Stomach (tissue), 9 donors: ENCODE data around the gene BDH1. TPM values are rescaled to one million over a fixed set of nuclear protein-coding genes. Genes with fewer than 3 reads are reported as not detected.

Source experiments
- DNase-seq, 2 donors: peaks; one replicate each; pipeline versions ENCODE4 v3.0.0 to v3.0.0-alpha.2; 2013 to 2019
- H3K27ac ChIP-seq, 5 donors: fragments of 200-600 bp in 4 of 5; sonication (generic) in 4 of 5; one replicate each; pipeline ENCODE4 v1.5.1; 2013 to 2019; ENCODE audit warnings: mild to moderate bottlenecking in 1 of 5, moderate library complexity in 1 of 5
- H3K27me3 ChIP-seq, 3 donors: fragments of 200-600 bp; sonication (generic); one replicate each; pipeline ENCODE4 v1.5.1; 2017 to 2019; ENCODE audit warnings: mixed run types in 1 of 3
- H3K36me3 ChIP-seq, 4 donors: fragments of 200-600 bp; sonication (generic); 1 replicate in 3 of 4; 2 replicates in 1 of 4; pipeline ENCODE4 v1.5.1; 2016 to 2019
- H3K4me1 ChIP-seq, 4 donors: fragments of 200-600 bp; sonication (generic); one replicate each; pipeline ENCODE4 v1.5.1; 2016 to 2019
- H3K4me3 ChIP-seq, 4 donors: fragments of 200-600 bp; sonication (generic) in 3 of 4; one replicate each; pipeline ENCODE4 v1.5.1; 2016 to 2019; ENCODE audit warnings: mild to moderate bottlenecking in 1 of 4
- H3K9me3 ChIP-seq, 4 donors: fragments of 200-600 bp; sonication (generic); one replicate each; pipeline ENCODE4 v1.5.1; 2016 to 2019
- CTCF ChIP-seq, 7 experiments: fragments of 450-650 bp in 4 of 7; fragments of 200-600 bp in 3 of 7; sonication (generic) in 3 of 7; IDR thresholded peaks; one replicate each; pipeline ENCODE4 v1.5.1; 2016 to 2019; ENCODE audit warnings: antibody characterized with exemption in 7 of 7, control low read depth in 2 of 7, mild to moderate bottlenecking in 1 of 7
- EP300 ChIP-seq: sonication (generic); formaldehyde crosslinking; IDR thresholded peaks from one replicate; pipeline ENCODE4 v1.6.1; 2017; ENCODE audit warnings: antibody characterized with exemption
- POLR2A ChIP-seq, 4 donors: fragments of 450-650 bp; IDR thresholded peaks; one replicate each; pipeline ENCODE4 v1.6.1; 2016; ENCODE audit warnings: antibody characterized with exemption in 4 of 4, control low read depth in 2 of 4, mild to moderate bottlenecking in 1 of 4, moderate library complexity in 1 of 4
- POLR2AphosphoS5 ChIP-seq, 3 donors: sonication (generic); formaldehyde crosslinking; IDR thresholded peaks; one replicate each; pipeline ENCODE4 v1.6.1; 2016; ENCODE audit warnings: antibody characterized with exemption in 3 of 3
- WGBS, 5 donors: extraction: QIAGEN DNeasy Blood & Tissue Kit in 3 of 5; methylation state at CpG; one replicate each; pipeline versions ENCODE4 v1.1.5 to v1.1.7; 2013 to 2018; 5-methylcytosine and 5-hydroxymethylcytosine counted together
- intact Hi-C: fragments of 100-400 bp; cut with DNase I; formaldehyde crosslinking; loops from one replicate; pipeline ENCODE4 v1.15.1; 2023; ENCODE audit warnings: low total_unique reads
- polyA plus RNA-seq, 3 donors: library from polyadenylated mRNA; stranded (reverse); fragments of 200-250 nt; gene quantifications; one replicate each; pipeline ENCODE4 v1.2.3, GENCODE V29; 2013
- total RNA-seq, 5 donors: library from RNA; depleted of rRNA; stranded (reverse); fragments of >200 nt; gene quantifications; one replicate each; pipeline versions ENCODE4 v1.1.0 to v1.2.3, GENCODE V29; 2014 to 2016
- donor health status: healthy with polysubstance abuse.
- donor health status: Bipolar disorder and iron deficiency.
- donor health status: healthy.

The BDH1 gene
- total and polyA plus RNA-seq, 8 donors = 3.5 to 128 (median 20.6) TPM

- TF ChIP-seq EP300 (no peak), POLR2AphosphoS5 (IDR thresholded peaks at IDR 0.05) (no peak), POLR2A (IDR thresholded peaks at IDR 0.05) (no peak), CTCF (IDR thresholded peaks at IDR 0.05) (no peak)
- H3K36me3 ChIP-seq = peaks cover 0 to 40% (median 16%) of the 10 kb centered on the region in 4 donors
- H3K27ac ChIP-seq = no peak overlapping the region
- no peak for DNase-seq
- intact Hi-C loops = no loop called here
- no peak overlapping the region for H3K4me3 ChIP-seq
- no peaks in the 10 kb centered on the region for H3K27me3 ChIP-seq
- 92 to 97% (median 95%) methylated on average over 18 to 33 of the region's 33 CpGs for WGBS, 5 donors
- H3K9me3 ChIP-seq = no peaks in the 10 kb centered on the region
- peaks cover 0 to 38% (median 12%) of the 10 kb centered on the region in 4 donors for H3K4me1 ChIP-seq
Observed at GRCh38 chr3:197511853-197512635, 43.7 kb downstream of the BDH1 start.

DNA sequence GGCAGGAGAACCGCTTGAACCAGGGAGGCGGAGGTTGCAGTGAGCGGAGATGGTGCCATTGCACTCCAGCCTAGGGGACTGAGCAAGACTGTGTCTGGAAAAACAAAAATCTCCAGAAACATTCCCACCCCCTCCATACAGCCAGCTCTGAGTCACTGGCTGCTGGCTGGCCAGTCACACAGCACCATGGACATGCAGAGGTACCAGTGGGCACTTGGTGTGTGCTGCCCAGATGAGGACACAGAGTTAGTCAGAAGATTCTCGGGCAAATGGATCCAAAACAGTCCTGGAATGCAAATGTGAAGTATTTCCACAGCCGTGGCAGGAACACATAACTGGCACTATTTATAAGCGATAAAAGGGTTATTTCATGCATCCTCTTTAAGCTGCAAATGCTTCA, 44.6 kb downstream of the BDH1 start:
- WGBS, 5 donors = 92 to 96% (median 94%) methylated on average over 6 of the region's 6 CpGs

DNA sequence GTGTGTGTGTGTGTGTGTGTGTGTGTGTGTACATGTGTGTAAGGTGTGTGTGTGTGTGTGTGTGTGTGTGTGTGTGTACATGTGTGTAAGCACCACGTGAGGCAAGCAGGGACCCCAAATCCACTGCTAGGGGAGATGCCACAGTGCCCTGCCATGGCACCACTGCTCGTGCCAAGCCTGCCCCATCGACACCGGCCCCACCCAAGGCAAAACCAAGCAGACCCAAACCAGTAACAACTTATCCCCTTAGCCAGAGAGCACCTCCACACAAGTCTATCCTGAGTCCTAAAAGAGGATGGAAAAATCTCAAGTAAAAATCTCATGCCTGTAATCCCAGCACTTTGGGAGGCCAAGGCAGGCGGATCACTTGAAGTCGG, 45.1 kb downstream of the BDH1 start:
- H3K27ac ChIP-seq = no peak overlapping the region
- intact Hi-C loops = no loop called here
- peaks cover 0 to 30% (median 14%) of the 10 kb centered on the region in 4 donors for H3K4me1 ChIP-seq
- H3K4me3 ChIP-seq = no peak overlapping the region
- H3K36me3 ChIP-seq = peaks cover 0 to 40% (median 14%) of the 10 kb centered on the region in 4 donors
- no peak for TF ChIP-seq CTCF (IDR thresholded peaks at IDR 0.05)
- TF ChIP-seq POLR2AphosphoS5 (IDR thresholded peaks at IDR 0.05) = no peak
- no peak for TF ChIP-seq POLR2A (IDR thresholded peaks at IDR 0.05)
- TF ChIP-seq EP300 = no peak
- 73 to 91% (median 77%) methylated on average over 4 to 6 of the region's 6 CpGs for WGBS, 5 donors
- no peaks in the 10 kb centered on the region for H3K9me3 ChIP-seq
- no peak for DNase-seq
- H3K27me3 ChIP-seq = no peaks in the 10 kb centered on the region

More for the DNA sequence above, 44.6 kb downstream of the BDH1 start:
- Histone ChIP-seq H3K9me3 (no peaks in the 10 kb centered on the region), H3K36me3 (peaks cover 0 to 40% (median 16%) of the 10 kb centered on the region in 4 donors), H3K27ac (no peak overlapping the region), H3K4me3 (no peak overlapping the region), H3K4me1 (peaks cover 0 to 29% (median 12%) of the 10 kb centered on the region in 4 donors), H3K27me3 (no peaks in the 10 kb centered on the region)
- intact Hi-C loops = no loop called here
- no peak for DNase-seq
- TF ChIP-seq CTCF (IDR thresholded peaks at IDR 0.05) = no peak

DNA sequence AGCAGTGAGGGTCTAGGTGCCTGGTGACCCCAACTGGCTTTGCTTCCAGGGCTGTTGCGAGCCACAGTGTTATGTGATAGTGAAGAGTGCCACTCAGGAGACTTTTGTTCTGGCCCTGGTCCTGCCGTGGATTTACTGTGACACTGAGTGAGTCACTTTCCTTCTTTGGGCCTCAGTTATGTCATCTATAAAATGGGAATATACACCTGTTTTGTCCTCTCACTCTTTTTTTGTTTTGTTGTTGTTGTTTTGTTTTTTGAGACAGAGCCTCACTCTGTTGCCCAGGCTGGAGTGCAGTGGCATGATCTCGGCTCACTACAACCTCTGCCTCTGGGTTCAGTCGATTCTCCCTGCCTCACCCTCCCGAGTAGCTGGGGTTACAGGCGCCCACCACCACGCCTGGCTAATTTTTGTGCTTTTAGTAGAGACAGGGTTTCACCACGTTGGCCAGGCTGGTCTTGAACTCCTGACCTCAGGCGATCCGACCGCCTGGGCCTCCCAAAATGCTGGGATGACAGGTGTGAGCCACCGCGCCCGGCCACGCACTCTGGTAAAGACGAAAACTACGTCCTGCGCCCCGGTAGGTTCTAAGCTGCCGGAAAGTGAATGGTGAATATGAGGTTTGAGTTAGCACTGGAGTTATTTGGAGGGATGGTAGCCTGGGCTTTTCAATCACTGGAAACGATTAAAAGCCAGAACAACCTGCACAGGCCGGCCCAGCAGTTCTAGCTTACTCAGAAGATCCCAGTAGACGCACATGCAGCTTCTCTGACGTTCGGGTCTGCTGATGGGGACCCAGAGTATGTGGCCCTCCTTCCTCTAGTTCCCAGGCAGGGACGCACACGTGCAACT, 46.6 kb downstream of the BDH1 start:
- peak overlapping the region in 2 of 5 donors; percentile 68 to 77 for H3K27ac ChIP-seq
- peaks cover 0 to 28% (median 12%) of the 10 kb centered on the region in 4 donors for H3K36me3 ChIP-seq
- TF ChIP-seq CTCF (IDR thresholded peaks at IDR 0.05) (no peak), POLR2A (IDR thresholded peaks at IDR 0.05) (no peak)
- H3K27me3 ChIP-seq = no peaks in the 10 kb centered on the region
- H3K4me3 ChIP-seq = peak overlapping the region; percentile 45 to 51 (median 48)
- H3K9me3 ChIP-seq = no peaks in the 10 kb centered on the region
- DNase-seq = no peak
- 87 to 93% (median 89%) methylated on average over 27 of the region's 27 CpGs for WGBS, 5 donors
- peaks cover 0 to 43% (median 25%) of the 10 kb centered on the region in 4 donors for H3K4me1 ChIP-seq
- intact Hi-C loops = no loop called here
